Stimulated activated CD4-positive, alpha-beta T cell treated with anti-CD3 and anti-CD28 coated beads, Interleukin-12 subunit alpha, Interleukin-12 subunit beta, amount 100 ng/mL, for 24 hours (primary cell): Measurements from ENCODE around the gene NR2F1.

ENCODE experiments used
- DNase-seq, 2 experiments: peaks; one replicate each; pipeline ENCODE4 v3.0.0-alpha.2; 2020; ENCODE audit warnings: low read depth in 2 of 2

Gene NR2F1

GRCh38 chr5:93637697-93638096 lies 54.7 kb downstream of the NR2F1 start:
- DNase-seq = no peak

GRCh38 chr5:93642526-93642925 lies 59.5 kb downstream of the NR2F1 start:
- DNase-seq = no peak
